CD4-positive, alpha-beta T cell treated with Interleukin-17A for 4 hours (primary cell): Measurements from ENCODE around the gene MRPL9.

Source experiments
- DNase-seq: peaks from one replicate; pipeline ENCODE4 v3.0.0-alpha.2; 2020; ENCODE audit warnings: mixed read lengths

MRPL9 gene

DNA sequence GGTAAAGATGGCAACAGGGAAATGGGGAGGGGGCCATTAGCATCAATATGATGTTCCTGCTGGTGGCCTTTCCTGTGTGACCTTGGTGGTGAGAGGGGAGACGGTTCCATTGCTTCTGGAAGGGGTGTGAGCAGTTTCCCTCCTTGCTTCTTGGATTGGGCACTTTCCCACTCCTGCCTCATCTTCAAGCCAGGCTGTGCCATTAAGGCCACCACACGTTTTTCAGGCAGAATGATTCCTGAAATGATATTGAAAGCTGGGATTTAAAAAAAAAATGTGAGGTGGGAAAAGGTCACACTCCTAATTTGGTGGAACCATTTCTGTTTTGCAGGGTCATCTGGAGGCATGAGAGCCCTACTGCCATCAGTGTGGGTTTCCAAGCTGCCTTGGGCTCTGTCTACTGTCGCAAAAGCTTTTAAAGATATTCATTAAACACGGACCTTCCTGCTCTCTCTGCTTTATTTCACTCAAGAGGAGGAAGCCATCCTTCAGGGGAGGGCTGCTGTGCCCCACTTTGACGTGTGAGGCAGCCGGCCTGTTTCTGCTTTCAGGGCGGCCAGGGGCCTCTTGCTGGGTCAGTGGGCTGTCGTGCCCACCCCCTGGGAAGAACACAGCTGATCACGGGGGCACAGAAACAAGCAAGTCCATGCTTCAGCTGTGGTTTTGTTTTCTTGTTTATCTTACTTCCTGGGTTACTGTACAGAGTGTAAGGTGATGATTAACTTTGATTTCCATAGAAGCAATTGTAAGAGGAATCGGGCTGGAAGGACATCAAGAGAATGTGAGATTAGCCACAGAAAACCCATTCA, 33.9 kb downstream of the MRPL9 start:
- no peak for DNase-seq

GRCh38 chr1:151728151-151729054, 34.9 kb downstream of the MRPL9 start:
- DNase-seq, result no peak

- DNase-seq, result no peak
Observed at GRCh38 chr1:151723726-151724370, 39.4 kb downstream of the MRPL9 start.

- no peak for DNase-seq
Observed at GRCh38 chr1:151721788-151722510, 41.3 kb downstream of the MRPL9 start.

DNA sequence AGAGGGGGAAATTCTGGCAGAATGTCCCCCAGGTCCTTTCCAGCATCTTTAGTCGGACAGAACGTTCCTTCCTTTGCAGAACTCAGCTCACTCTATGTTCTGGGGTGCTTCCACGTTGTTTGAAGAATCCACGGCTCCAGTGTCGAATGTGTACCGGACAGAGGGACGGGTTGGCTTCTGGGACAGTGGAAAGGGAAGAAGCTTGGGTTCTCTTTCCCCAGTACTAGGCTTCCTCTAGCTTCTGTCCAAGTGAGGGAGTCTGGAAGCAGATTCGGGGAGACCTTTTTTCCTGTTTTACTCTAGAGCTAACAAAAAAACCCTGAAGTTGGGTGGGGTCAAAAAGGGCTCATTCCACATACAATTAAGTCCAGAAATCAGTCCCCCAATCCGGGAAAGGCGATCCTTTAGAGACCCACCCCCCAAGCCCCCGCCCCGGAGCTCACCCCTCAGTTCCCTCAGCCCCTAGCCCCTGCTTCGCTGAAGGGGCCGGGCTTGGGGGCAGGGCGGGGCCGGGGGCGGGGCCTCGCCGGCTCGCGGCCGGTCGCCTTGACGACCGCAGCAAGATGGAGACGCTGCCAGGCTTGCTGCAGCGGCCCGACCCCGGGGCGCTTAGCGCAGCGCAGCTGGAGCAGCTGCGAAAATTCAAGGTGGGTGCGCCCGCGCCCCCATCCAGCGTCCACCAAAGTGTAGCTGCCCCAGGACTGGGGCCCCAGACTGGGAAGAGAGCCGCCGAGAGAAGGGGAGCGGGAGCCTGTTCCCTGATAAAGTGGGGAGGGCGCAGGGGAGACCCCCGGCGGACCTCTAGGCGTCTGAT, 42.1 kb downstream of the MRPL9 start, which contains the start of gene RIIAD1:
Gene RIIAD1 (plus strand): TSS at position 549 of the 814 bp plus-strand sequence. CDS start 15 bp downstream, at position 564.
- peak; percentile 69 for DNase-seq

GRCh38 chr1:151720554-151720953, 42.7 kb downstream of the MRPL9 start:
- no peak for DNase-seq

- no peak for DNase-seq
Observed at GRCh38 chr1:151720125-151720524, 43.2 kb downstream of the MRPL9 start.

- DNase-seq, result no peak
Observed at GRCh38 chr1:151718666-151719065, 44.6 kb downstream of the MRPL9 start.

DNA sequence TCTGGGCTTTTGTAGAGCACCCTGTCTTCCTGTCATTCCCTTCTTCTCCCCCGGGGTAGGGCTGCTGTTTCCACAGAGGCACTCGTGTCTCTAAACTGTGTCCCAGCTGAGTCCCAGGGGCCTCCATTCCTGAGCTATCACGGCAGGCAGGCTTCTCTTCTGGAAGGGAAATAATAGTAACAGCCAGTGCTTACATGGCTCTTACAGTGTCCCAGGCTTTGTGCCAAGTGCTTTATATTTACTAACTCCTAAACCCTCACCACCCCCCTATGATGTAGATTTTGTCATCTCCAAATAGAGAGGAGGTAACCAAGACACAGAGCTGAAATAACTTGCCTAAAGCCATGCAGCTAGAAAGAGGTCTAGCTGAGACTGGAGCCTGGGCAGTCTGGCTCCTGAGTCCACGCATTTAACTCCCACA, 45.3 kb downstream of the MRPL9 start:
- no peak for DNase-seq

GRCh38 chr1:151716771-151717631, 46.3 kb downstream of the MRPL9 start, which contains the start of gene CELF3:
CELF3 (minus strand) TSS chr1:151716803; CDS start chr1:151716020, 783 bp downstream.
- DNase-seq, result no peak

DNA sequence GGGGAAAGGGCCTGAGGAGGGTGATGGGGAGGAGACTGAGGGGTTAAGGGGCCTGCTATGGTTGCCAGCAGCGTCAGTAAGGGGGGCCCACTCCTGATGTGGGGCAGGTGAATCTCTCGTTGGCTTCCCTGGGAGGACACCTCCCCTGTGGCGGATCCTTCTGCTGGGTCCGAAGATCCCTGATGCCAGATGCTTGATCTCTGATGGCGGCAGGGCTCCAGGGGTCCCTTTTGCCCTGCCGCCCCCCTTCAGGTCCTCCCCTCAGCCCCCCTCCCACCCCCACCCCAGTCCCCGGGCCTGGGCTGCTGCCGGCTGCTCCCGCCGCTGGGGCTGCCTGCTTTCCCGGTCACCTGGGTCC, 46.9 kb downstream of the MRPL9 start:
- no peak for DNase-seq

- DNase-seq, result no peak
Observed at GRCh38 chr1:151715726-151716404, 47.4 kb downstream of the MRPL9 start.

GRCh38 chr1:151714820-151715725, 48.2 kb downstream of the MRPL9 start:
- DNase-seq, result no peak

- no peak for DNase-seq
Observed at GRCh38 chr1:151713874-151714273, 49.4 kb downstream of the MRPL9 start.

DNA sequence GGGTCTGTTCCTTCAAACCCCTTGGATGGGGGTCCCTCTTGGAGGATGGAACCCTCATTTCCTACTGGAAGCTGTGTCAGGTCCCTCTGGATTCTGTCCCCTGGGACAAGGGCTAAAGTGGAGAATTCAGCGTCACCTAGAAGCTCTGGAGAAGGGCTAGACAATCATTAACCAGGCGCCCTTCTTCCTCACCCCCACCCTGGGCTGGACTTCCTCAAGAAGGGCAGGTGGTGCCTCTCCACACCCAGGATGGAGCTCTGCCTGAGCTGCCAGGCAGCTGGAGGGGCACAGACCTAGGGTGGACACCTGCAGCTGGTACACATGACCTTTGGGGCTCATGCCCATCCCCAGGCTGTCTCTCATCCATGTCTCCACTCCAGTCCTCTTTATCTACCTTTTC, 50.3 kb downstream of the MRPL9 start:
- DNase-seq, result no peak

DNA sequence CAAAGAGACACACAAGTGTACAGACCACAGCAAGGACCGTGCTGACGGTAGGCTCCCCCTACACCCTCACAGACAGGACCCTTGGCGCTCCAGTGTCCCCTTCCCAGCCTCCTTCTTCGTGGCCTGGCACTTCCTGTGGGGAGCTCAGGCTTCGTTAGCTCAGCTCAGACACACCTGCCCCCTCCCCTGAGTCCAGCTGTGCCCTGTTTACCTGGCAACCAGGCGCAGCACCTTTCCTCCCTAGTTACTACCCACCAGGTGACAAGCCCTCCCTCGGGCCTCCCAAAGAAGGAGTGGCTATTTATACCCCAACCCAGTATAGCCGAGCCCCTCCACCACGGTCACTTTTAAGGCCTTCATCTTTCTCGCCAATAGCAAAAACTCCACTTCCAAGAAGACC, 51.3 kb downstream of the MRPL9 start:
- no peak for DNase-seq

DNA sequence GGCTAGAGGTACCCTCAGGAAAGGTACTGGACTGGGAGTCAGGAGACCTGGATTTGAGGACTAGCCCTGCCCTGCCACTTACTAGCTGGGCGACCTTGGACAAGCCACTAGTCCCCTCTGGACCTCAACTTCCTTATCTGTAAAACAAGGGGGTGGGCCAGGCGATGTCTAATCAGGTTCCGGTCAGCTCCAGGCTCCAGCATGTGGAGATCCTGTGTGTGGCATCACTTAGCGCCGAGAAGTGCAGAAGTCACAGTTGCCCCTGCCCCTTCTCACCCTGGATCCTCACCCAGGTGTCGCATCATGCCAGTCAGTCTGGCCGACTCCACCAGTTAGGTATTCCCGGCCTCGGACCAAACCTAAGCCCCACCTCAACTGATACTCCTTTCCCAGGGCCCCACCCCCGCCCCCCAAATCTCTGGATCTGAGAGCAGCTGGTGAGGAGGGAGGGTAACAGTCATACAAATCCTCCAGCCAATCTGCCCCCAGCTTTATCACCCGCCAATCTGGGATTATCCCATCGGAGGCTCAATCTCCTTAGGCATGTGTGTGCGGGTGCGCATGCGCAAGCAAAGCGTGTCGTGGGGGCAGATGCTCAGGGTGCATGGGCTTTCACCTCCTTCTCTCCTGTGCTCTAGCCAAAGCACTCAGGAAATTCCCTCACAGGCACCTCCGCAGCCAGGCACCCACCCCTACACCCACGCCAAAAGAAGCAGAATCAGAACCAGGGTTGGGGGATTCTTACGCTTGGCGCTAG, 52.1 kb downstream of the MRPL9 start:
- DNase-seq, result no peak
